SW 1271 (cell line): ENCODE measurements around the gene XPC.
A peak's percentile ranks its signal among the peaks of the same experiment; 100 is the strongest.
"Not testable (repeated sequence)": the region's sequence is repeated elsewhere in the genome, so short reads cannot be mapped to it uniquely, and the experiment has no call there.

Source experiments
- DNase-seq, 2 experiments: peaks; one replicate each; lab custom pipeline; 2025; lab: John Stamatoyannopoulos, UW

Gene XPC

DNA sequence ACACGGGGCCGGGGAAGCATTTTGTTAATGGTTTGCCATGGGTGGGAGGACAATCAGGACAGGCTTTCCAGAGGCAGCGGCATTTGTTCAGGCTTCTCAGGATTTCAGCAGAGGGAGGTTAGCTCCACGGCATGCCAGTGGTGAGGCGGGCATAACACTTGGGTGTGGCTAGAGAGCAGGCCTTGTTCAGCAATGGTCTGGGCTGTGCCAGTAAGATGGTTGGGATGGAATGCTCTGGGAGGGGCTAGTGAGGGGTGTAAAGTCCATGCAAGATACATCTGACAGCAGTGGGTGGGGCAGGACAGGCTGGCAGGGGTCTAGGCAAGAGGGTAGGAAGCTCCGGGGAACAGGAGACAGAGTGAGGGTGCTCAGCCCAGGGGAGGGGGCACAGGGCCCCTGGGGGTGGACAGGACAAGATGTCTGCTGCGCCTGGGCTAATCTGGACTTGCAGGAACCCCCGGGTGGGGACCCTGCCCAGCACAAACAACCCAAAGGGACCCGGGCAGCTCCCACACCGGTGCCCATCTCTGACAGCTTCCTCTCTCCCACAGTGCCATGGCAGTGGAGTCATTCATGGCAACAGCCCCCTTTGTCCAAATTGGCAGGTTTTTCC lies 45.1 kb downstream of the XPC start:
- DNase-seq, result no peak

DNA sequence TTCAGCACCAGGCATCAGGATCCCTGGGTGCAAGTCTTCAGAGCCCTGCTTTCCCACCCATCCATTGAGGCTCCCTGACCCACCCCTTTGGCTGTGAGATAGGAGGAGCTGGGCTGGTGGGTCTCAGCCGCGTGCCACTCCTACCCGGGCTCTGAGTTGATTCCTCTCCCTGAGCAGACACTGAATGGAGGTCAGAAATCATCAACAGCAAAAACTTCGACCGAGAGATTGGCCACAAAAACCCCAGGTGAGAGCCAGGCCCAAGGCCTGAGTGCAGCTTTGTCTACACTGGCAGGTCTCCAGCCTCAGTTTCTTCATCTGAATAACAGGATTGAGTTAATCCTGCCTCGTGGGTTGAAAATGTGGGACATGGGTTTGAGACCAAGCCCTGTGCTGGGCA lies 45.7 kb downstream of the XPC start:
- no peak for DNase-seq

- no peak for DNase-seq
Measured at GRCh38 chr3:14132120-14132519, 46.3 kb downstream of the XPC start.

GRCh38 chr3:14131134-14131533 lies 47.3 kb downstream of the XPC start:
- DNase-seq, result no peak

GRCh38 chr3:14130707-14131106 lies 47.7 kb downstream of the XPC start:
- no peak for DNase-seq

GRCh38 chr3:14130230-14130629 lies 48.2 kb downstream of the XPC start:
- DNase-seq, result no peak

- DNase-seq, result no peak
Measured at GRCh38 chr3:14129296-14129695, 49.1 kb downstream of the XPC start.

- DNase-seq, result no peak
Measured at GRCh38 chr3:14128724-14129123, 49.7 kb downstream of the XPC start.

- DNase-seq, result no peak
Measured at GRCh38 chr3:14127516-14128161, 50.8 kb downstream of the XPC start.

GRCh38 chr3:14126887-14127505 lies 51.4 kb downstream of the XPC start:
- DNase-seq, result no peak

DNA sequence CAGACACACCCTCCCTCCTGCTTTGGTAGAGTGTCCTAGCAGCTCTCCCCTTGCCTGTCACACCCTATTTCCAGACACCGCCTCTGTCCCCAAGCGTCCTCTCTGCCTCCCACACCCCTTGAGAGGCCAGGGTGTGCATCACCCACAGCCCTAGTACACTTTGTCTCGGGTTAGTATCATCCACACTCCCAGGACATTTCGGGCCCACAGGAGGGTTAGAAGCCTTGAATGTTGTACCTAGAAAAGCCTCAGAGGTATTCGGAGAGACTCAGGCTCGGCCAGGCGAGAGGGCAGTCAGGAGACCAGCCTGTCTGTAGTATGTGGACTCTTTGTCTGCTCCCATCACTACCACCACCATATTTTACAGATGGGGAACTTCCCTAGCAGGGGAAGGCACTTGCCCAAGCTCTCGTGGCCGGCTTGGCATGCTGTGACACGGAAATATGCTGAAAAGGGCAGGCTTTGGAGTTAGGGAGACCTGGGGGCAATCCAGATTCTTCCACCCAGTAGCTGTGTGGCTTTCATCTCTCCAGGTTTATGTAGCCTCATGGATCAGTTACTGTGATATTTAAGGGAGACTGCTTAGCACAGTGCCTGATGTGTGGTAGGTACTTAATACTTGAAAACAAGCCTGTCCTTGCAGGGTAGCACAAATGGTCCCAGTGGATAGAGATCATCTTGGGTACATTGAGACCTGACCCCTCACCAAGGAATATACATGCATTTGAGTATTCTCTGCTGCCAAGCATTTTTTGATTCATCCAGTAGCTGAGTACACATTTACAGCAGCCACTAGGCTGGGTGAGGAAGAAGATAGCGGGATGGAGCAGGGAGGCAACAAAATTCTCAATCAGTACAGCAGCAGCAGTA lies 52.1 kb downstream of the XPC start:
- no peak for DNase-seq

- peak; percentile 68 to 82 for DNase-seq
Measured at GRCh38 chr3:14125193-14126016, 53.0 kb downstream of the XPC start.

GRCh38 chr3:14124615-14125192 lies 53.7 kb downstream of the XPC start, which contains the start of the genes CHCHD4 and TMEM43:
CHCHD4 (minus strand) TSS chr3:14124870; CDS start chr3:14124676, 194 bp downstream.
TMEM43 (plus strand) TSS chr3:14125052; CDS start chr3:14125194, 142 bp downstream.
- DNase-seq, result peak; percentile 97 to 99

- peak; percentile 47 to 60 for DNase-seq
Measured at GRCh38 chr3:14124223-14124614, 54.2 kb downstream of the XPC start.

GRCh38 chr3:14123308-14124222 lies 54.8 kb downstream of the XPC start:
- no peak for DNase-seq

GRCh38 chr3:14122301-14122700 lies 56.1 kb downstream of the XPC start:
- no peak for DNase-seq

- no peak for DNase-seq
Measured at GRCh38 chr3:14121859-14122258, 56.5 kb downstream of the XPC start.

- not testable (repeated sequence) for DNase-seq
Measured at GRCh38 chr3:14120921-14121448, 57.4 kb downstream of the XPC start.

- DNase-seq, result no peak
Measured at GRCh38 chr3:14120111-14120920, 58.1 kb downstream of the XPC start.
